Measurements from ENCODE around the gene OR8D2. TPM values are rescaled to one million over a fixed set of nuclear protein-coding genes. Genes with fewer than 3 reads are reported as not detected.
"Not testable (repeated sequence)": the region's sequence is repeated elsewhere in the genome, so short reads cannot be mapped to it uniquely, and the experiment has no call there.

Gene OR8D2
- total RNA-seq, 1 donor from 2014 or later = not detected

DNA sequence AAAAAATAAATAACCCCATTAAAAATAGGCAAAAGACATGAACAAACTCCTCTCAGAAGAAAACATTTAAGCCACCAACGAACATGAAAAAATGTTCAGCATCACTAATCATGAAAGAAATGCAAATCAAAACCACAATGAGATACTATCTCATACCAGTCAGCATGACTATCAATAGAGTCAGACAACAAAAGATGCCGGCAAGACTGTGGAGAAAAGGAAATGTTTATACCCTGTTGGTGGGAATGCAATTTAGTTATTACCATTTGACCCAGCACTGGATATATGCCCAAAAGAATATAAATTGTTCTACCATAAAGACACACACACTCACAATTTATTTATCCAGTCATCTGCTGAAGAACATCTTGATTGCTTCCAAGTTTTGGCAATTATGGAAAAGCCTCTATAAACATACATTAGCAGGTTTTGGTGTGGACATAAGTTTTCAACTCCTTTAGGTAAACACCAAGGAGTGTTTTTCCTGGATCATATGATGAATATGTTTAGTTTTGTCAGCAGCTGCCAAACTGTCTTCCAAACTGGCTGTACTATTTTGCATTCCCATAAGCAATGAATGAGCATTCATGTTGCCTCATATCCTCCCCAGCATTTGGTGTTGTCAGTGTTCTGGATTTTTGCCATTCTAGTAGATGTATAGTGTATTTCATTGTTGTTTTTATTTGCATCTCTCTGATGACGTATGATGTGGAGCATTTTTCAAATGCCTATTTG lies 34.2 kb downstream of the OR8D2 start:
- peak; percentile 15 for DNase-seq

DNA sequence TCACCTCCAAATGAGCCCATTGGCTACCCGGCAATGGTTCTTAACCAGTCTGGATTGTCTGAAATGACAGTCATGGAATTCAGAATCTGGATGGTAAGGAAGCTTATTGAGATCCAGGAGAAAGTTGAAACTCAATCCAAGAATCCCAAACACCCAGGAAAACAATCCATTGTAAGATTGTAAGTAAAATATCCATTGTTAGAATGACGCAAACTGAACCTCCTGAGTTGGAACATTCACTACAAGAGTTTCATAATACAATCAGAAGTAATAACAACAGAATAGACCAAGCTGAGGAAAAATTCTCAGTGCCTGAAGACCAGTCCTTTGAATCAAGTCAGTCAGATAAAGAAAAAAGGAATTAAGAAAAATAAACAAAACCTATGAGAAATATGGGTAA lies 41.7 kb downstream of the OR8D2 start:
- DNase-seq = no peak

DNA sequence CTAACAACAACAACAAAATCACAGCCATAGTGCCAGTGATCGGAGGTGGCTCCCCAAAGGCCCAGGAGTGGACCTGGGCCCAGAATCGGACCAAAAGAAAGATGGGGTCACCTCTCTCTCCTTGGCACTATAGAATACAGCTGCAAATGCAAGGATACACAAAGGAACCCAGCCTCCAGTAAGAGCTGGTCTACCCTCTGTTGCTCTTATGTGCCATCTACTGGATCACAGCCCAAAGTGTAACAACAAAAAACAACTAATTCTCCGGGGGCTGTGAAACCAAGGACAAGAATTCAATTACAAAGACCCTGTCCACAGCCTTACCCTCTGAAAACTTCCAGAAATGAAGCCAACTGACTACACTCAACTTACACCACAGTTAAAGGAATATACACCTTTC lies 42.2 kb downstream of the OR8D2 start:
- no peak for DNase-seq

DNA sequence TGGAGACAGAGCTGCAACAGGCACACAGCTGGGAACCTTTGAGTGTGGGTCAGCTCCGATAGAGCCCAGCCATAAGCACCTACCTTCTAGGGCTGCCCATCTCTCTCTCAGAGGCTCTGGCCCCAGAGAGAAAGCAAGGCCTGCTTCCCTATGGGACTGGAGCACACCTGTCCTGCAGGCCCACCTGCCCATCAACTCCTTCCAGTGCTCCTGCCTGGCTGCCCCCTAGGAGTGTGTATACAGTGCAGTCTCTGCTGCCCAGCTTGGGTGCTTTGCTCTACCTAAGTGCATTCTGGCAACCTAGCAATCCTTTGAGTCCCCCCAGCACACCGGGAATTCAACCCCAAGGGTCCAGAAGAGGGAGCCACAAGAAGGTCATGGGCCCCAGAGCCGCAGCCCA lies 42.8 kb downstream of the OR8D2 start:
- no peak for DNase-seq

DNA sequence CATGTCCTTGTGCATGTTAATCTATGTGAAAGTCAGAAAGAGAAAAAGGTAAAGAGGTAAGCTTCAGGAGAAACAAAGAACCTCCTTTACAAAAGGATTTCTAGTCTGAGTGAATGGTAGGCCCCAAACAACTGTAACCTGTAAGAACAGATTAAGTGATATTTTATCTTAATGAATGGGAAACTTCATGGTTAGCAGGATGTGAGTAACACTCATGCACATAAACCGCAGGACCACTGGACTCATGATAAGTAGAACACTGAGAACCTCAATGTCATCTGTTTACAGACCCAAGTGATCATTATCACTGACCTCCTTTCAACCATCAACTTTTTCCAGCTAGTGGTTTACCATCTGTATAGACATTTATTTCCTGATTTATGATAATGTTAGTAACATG lies 43.9 kb downstream of the OR8D2 start:
- peak; percentile 27 for DNase-seq

DNA sequence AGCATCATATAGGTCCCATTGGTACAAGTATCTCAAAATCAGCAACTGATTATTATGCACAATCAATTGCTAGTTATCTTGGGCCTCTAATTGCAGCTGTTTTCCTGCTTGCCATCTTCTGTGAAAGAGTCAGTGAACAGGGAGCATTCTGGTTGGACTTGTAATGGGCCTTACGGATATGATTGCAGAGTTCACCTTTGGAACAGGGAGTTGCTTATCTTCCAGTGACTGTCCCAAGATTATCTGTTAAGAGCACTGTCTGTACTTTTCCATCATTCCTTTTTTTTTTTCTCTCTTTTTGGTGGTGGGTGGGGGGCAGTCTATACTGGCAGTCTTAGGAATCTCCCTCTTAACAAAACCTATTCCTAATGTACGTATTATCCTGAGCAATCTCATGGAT lies 46.0 kb downstream of the OR8D2 start:
- no peak for DNase-seq

DNA sequence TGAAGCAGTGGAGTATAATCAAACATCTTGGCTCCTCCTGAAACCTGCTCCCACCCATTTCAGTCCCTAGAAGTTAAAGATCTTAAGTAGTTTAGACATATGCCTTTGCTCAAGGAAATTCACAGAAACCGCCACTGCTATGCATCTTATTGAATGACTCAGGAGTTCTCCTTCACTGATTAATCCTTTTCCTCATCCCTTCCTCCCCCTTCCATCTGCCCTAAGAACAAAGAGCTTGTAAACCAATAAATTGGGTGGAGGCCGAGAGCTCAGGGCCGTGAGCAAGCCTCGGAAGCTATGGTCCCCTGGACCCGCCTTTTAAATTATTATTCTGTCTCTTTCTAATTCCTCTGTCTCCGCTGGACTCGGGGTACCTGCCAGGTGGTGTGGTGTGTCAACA lies 49.1 kb downstream of the OR8D2 start:
- not testable (repeated sequence) for DNase-seq

Other genes with a start within 250 kb of the OR8D2 start
- gene VWA5A, start 204.7 kb downstream of the OR8D2 start, total RNA-seq = 7.8 and 8.2 TPM in 2 replicates
- gene OR10D3, start 136.9 kb downstream of the OR8D2 start, total RNA-seq = not detected in 2 replicates
- not detected in 2 replicates for gene OR8G1, start 79.1 kb downstream of the OR8D2 start, total RNA-seq
- not detected in 2 replicates for gene OR8G5, start 63.8 kb downstream of the OR8D2 start, total RNA-seq
- not detected in 2 replicates for gene OR8D1, start 6.2 kb downstream of the OR8D2 start, total RNA-seq
- not detected in 2 replicates for gene OR8B2, start 64.3 kb upstream of the OR8D2 start, total RNA-seq
- gene OR8B3, start 78.8 kb upstream of the OR8D2 start, total RNA-seq = not detected in 2 replicates
- not detected in 2 replicates for gene OR8B4, start 104.7 kb upstream of the OR8D2 start, total RNA-seq
- not detected in 2 replicates for gene OR8B8, start 125.5 kb upstream of the OR8D2 start, total RNA-seq
- gene OR8B12, start 223.5 kb upstream of the OR8D2 start, total RNA-seq = not detected in 2 replicates
- gene OR8A1, start 249.8 kb upstream of the OR8D2 start, total RNA-seq = not detected in 2 replicates